ENCODE results near the gene ZNF438. TPM values are rescaled to one million over a fixed set of nuclear protein-coding genes. Genes with fewer than 3 reads are reported as not detected.
A peak's percentile ranks its signal among the peaks of the same experiment; 100 is the strongest.

Gene ZNF438
- total RNA-seq, 1 experiment from 2014 or later: 2.0 TPM

DNA sequence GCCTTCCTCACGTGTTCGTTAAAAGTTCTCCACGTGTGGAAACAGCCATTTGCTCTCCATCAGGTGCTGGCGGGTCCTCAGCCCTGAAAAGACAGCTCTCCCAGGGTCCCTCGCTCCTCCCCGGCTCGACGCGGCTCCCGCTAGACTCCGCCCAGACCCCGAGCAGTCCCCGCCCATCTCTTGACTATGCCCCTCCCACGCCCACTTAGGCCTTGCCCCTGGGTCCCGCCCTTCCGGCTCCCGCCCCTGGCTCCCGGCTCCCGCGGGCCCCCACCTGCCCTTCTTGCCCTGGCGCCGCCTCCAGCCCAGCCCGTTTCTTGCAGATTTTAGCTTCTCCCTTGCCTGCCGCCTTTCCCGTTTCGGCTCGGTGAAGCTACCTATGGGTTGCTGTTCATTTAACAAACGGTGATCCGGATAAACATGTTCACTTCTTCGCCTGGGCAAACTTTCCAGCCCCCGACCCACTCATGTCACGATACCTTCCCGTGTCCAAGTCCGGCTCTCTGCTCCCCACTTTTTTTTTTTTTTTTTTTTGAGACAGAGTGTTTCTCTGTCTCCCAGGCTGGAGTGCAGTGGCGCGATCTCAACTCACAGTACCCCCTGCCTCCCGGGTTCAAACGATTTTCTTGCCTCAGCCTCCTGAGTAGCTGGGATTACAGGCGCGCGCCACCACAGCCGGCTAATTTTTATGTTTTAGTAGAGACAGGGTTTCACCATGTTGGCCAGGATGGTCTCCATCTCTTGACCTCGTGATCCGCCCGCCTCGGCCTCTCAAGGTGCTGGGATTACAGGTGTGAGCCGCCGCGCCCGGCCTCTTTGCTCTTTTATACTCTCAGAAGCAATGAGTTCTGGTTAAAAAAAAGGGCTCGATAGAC is 830 bp upstream of the ZNF438 start:
- Histone ChIP-seq H3K9me3 (ENCODE audit: low read depth, low read length, poor library complexity, severe bottlenecking) (no peaks in the 10 kb centered on the region), H3K27me3 (replicated peaks; ENCODE audit: insufficient read depth, low read depth, low read length, poor library complexity) (no peaks in the 10 kb centered on the region), H3K4me1 (ENCODE audit: insufficient read depth, low read length, poor library complexity, severe bottlenecking) (peaks cover 3% of the 10 kb centered on the region), H3K4me3 (ENCODE audit: low read depth, low read length, poor library complexity, severe bottlenecking) (peak overlapping the region; percentile 66), H3K36me3 (ENCODE audit: insufficient read depth, low read length, poor library complexity, severe bottlenecking) (no peaks in the 10 kb centered on the region), H3K27ac (ENCODE audit: low read depth, low read length, poor library complexity, severe bottlenecking) (peak overlapping the region; percentile 96)
- DNase-seq (ENCODE audit: low spot score): peak; percentile 91
- TF ChIP-seq CTCF (conservative IDR thresholded peaks at IDR 0.05; ENCODE audit: low read depth, low read length): no peak
- TF ChIP-seq EZH2 (IDR thresholded peaks at IDR 0.05; ENCODE audit: borderline replicate concordance, low read depth, low read length, poor library complexity, severe bottlenecking): no peak
- POLR2A ChIA-PET (ENCODE audit: low non-redundant PET): no interaction called here
- BruUV-seq (replicated peaks): TSS peak; percentile 73
- CTCF ChIA-PET: interaction anchor here (0.6 to 0.9 kb wide), 2 partner anchors 11 to 298 kb away, joined by 3 to 5 read pairs; no protein-coding TSS in a partner anchor
- intact Hi-C loops (cut with micrococcal nuclease; ENCODE audit: unreplicated experiment): no loop called here

DNA sequence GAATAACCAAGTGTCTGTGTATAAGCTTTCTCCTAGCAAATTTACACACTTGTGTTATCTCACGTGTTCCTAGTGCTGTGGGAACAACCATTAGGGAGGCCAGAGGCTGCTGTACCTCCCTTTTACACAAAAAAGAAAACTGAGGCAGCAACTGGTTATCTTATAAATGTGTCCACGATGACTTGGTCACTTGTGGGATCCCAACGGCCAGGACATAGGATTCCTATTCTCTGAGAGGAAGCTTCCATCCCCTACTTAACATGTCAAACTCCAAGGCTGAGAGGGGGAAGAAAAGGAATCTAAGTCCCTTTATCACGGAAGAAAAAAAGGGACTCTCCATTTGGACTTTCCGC is 484 bp downstream of the ZNF438 start:
- Histone ChIP-seq H3K9me3 (ENCODE audit: low read depth, low read length, poor library complexity, severe bottlenecking) (no peaks in the 10 kb centered on the region), H3K27me3 (replicated peaks; ENCODE audit: insufficient read depth, low read depth, low read length, poor library complexity) (no peaks in the 10 kb centered on the region), H3K36me3 (ENCODE audit: insufficient read depth, low read length, poor library complexity, severe bottlenecking) (no peaks in the 10 kb centered on the region), H3K27ac (ENCODE audit: low read depth, low read length, poor library complexity, severe bottlenecking) (peak overlapping the region; percentile 96), H3K4me1 (ENCODE audit: insufficient read depth, low read length, poor library complexity, severe bottlenecking) (peaks cover 3% of the 10 kb centered on the region), H3K4me3 (ENCODE audit: low read depth, low read length, poor library complexity, severe bottlenecking) (peak overlapping the region; percentile 66)
- POLR2A ChIA-PET (ENCODE audit: low non-redundant PET): interaction anchor here (0.5 kb wide), 1 partner anchor 161 kb away, joined by 4 read pairs; no protein-coding TSS in a partner anchor
- CTCF ChIA-PET: interaction anchor here (0.9 kb wide), 1 partner anchor 300 kb away, joined by 5 read pairs; no protein-coding TSS in a partner anchor
- DNase-seq (ENCODE audit: low spot score): no peak
- intact Hi-C loops (cut with micrococcal nuclease; ENCODE audit: unreplicated experiment): no loop called here
- TF ChIP-seq EZH2 (IDR thresholded peaks at IDR 0.05; ENCODE audit: borderline replicate concordance, low read depth, low read length, poor library complexity, severe bottlenecking) (no peak), CTCF (conservative IDR thresholded peaks at IDR 0.05; ENCODE audit: low read depth, low read length) (no peak)
- no TSS peak for BruUV-seq (replicated peaks)

- peak overlapping the region; percentile 66 for H3K4me3 ChIP-seq (ENCODE audit: low read depth, low read length, poor library complexity, severe bottlenecking)
- TF ChIP-seq CTCF (conservative IDR thresholded peaks at IDR 0.05; ENCODE audit: low read depth, low read length) (no peak), EZH2 (IDR thresholded peaks at IDR 0.05; ENCODE audit: borderline replicate concordance, low read depth, low read length, poor library complexity, severe bottlenecking) (no peak)
- peaks cover 3% of the 10 kb centered on the region for H3K4me1 ChIP-seq (ENCODE audit: insufficient read depth, low read length, poor library complexity, severe bottlenecking)
- BruUV-seq (replicated peaks): TSS peak; percentile 50
- CTCF ChIA-PET: no interaction called here
- no peaks in the 10 kb centered on the region for H3K9me3 ChIP-seq (ENCODE audit: low read depth, low read length, poor library complexity, severe bottlenecking)
- POLR2A ChIA-PET (ENCODE audit: low non-redundant PET): no interaction called here
- intact Hi-C loops (cut with micrococcal nuclease; ENCODE audit: unreplicated experiment): no loop called here
- no peaks in the 10 kb centered on the region for H3K36me3 ChIP-seq (ENCODE audit: insufficient read depth, low read length, poor library complexity, severe bottlenecking)
- no peaks in the 10 kb centered on the region for H3K27me3 ChIP-seq (replicated peaks; ENCODE audit: insufficient read depth, low read depth, low read length, poor library complexity)
- no peak for DNase-seq (ENCODE audit: low spot score)
- no peak overlapping the region for H3K27ac ChIP-seq (ENCODE audit: low read depth, low read length, poor library complexity, severe bottlenecking)
Observed at GRCh38 chr10:31030800-31031199, 865 bp downstream of the ZNF438 start.
